Cardiac septum (tissue), 1 donor: Measurements from ENCODE around the gene GPRC5D. TPM values are rescaled to one million over a fixed set of nuclear protein-coding genes. Genes with fewer than 3 reads are reported as not detected.
A peak's percentile ranks its signal among the peaks of the same experiment; 100 is the strongest.

Experiments
- DNase-seq: peaks from one replicate; pipeline ENCODE4 v3.0.0-alpha.2; 2020; ENCODE audit warnings: low spot score
- intact Hi-C: fragments of 100-400 bp; cut with DNase I; formaldehyde crosslinking; loops from one replicate; pipeline ENCODE4 v1.14.0; 2022
- total RNA-seq: library from RNA; stranded (reverse); fragmentation: NEBNext Ultra II Directional; extraction: Animal tissue kit (Norgen Biotek cat#: 25700); gene quantifications from one replicate; pipeline ENCODE4 v1.2.1, GENCODE V29; 2021
- donor health status: DM: no; HTN: no; CAD: no.

GPRC5D gene
- total RNA-seq, 1 donor from 2014 or later: not detected

GRCh38 chr12:12893438-12893837, 58.5 kb downstream of the GPRC5D start:
- intact Hi-C loops: no loop called here
- DNase-seq: no peak

DNA sequence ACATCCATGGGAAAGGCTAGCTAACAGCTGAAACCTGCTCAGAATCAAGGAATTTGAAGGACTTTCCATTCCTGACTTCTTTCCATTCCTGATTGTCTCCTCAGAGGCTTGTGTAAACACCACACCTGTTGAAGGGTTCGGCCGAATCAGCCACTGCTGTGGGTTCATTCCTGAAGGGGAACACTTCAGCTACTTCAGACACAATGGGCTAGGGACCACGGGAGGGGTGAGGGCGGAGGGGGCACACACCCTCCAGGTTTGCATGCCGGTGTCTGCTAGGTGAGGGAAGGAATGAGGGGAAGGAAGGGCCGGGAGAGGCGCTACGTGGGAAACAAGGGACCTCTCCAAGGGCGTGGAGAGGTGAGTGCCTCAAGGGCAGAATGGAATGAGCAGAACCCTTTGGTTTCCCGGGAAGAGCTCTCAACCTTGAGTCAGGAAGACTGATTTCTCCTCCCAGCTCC, 59.3 kb downstream of the GPRC5D start:
- intact Hi-C loops: no loop called here
- DNase-seq: no peak

GRCh38 chr12:12891881-12892355, 60.1 kb downstream of the GPRC5D start:
- intact Hi-C loops: no loop called here
- no peak for DNase-seq

DNA sequence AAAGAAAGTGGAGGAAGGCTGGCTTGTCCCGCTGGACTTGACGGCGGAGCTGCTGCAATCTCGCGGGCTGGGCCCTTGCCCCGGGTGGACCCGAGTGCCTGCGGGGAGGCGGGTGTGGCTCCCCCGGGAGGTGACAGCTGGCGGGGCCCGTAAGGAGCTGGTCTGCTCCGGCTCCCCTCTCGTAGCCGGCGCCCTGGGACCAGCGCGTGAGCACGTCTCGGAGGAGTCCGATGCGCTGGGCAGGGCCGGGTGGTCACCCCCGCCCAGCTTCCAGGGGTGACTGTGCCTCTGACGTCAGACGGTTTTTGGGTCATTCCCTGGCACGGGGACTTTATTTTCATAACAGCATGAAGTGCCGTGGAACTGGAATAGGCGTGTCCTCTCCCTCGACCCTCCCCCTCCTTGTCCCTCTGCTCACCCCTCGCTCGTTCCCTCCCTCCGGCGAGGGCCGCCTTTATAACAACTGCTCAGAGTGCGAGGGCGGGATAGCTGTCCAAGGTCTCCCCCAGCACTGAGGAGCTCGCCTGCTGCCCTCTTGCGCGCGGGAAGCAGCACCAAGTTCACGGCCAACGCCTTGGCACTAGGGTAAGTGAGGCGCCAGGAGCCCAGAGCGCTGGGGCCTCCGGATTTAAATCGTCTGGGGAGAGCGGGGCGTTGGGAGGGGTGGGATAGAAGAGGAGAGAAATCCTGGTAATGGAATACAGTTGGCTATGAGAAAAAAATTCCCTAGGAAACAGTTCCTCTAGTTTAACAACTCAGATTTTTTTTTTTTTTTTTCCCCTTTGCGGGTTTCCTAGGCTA, 60.7 kb downstream of the GPRC5D start, which contains the start of gene GPRC5A:
Gene GPRC5A (plus strand): TSS at position 483 of the 801 bp plus-strand sequence. CDS start 16,688 bp downstream, outside the sequence.
- DNase-seq: peak; percentile 77
- intact Hi-C loops: no loop called here

Other genes with a start within 250 kb of the GPRC5D start
- 29.5 TPM for gene CDKN1B, start 234.8 kb downstream of the GPRC5D start, total RNA-seq
- 13.0 TPM for gene APOLD1, start 166.5 kb downstream of the GPRC5D start, total RNA-seq
- gene DDX47, start 138.8 kb downstream of the GPRC5D start, total RNA-seq: 25.5 TPM
- 0.78 TPM for gene GPRC5A, start 60.6 kb downstream of the GPRC5D start, total RNA-seq
- 44.3 TPM for gene HEBP1, start 48.1 kb upstream of the GPRC5D start, total RNA-seq
- gene FAM234B, start 92.2 kb upstream of the GPRC5D start, total RNA-seq: 1.6 TPM
- not detected for gene GSG1, start 151.5 kb upstream of the GPRC5D start, total RNA-seq
- gene EMP1, start 244.6 kb upstream of the GPRC5D start, total RNA-seq: 118 TPM